NT2/D1 (cell line): ENCODE results near the gene CPLX1.

Source experiments
- SUZ12 ChIP-seq: IDR thresholded peaks from 2 replicates; pipeline ENCODE4 v1.6.1; 2011; ENCODE audit not compliant: insufficient read length, insufficient read depth; ENCODE audit errors: extremely low read depth
- YY1 ChIP-seq: IDR thresholded peaks from 2 replicates; pipeline ENCODE4 v1.6.1; 2011; ENCODE audit not compliant: insufficient read length, insufficient read depth

- TF ChIP-seq YY1: no peak
- TF ChIP-seq SUZ12: no peak
Observed at GRCh38 chr4:857461-857860, 31.5 kb upstream of the CPLX1 start.
